ENCODE measurements around the gene SPRY1.
A peak's percentile ranks its signal among the peaks of the same experiment; 100 is the strongest.

SPRY1 gene

DNA sequence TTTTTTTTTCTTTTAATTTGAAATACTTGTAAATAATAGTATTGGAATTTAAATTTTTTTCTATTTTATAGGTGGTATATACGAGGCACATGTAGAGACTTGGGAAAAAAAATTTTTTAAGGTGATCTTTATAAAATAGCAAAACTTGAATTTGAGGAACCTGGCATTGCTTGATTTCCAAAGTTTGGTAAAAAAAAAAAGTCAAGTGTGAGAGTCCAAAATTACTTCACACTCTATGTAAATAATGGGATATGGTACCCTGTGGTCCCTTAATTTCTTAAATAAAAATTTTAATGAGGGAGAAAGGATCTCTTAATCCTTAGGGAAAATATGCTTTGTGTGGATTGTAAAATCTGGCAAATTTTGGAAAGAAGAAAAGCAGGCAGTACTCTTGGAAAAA lies 19.0 kb downstream of the SPRY1 start:
- no peak for DNase-seq (ENCODE audit: low read depth)
- TF ChIP-seq CTCF (IDR thresholded peaks at IDR 0.05; ENCODE audit: low read length, missing control alignments): no peak
- H3K4me3 ChIP-seq (replicated peaks; ENCODE audit: low read depth, low read length): no peak overlapping the region

GRCh38 chr4:123415977-123416376 lies 19.4 kb downstream of the SPRY1 start:
- no peak overlapping the region for H3K4me3 ChIP-seq (replicated peaks; ENCODE audit: low read depth, low read length)
- peak; percentile 68 for DNase-seq (ENCODE audit: low read depth)
- no peak for TF ChIP-seq CTCF (IDR thresholded peaks at IDR 0.05; ENCODE audit: low read length, missing control alignments)

DNA sequence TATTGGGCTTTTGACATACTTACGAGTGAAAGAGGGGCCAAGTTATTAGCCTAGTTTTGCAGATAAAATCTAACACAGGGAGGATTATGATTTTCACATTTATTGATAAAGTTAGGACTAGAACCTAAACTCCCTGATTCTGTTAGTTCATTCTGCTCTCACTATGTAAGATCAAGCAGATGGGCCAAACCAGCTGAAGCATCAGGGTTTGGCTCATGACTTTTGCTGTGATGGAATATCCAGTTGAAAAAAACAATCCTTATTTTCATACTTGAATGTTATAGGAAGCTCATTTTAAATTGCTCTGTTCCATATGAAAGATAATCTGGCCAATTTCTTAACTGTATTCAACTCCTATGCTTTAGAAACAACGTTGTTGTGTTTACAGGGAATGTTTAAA lies 21.2 kb downstream of the SPRY1 start:
- TF ChIP-seq CTCF (IDR thresholded peaks at IDR 0.05; ENCODE audit: low read length, missing control alignments): no peak
- DNase-seq (ENCODE audit: low read depth): no peak
- no peak overlapping the region for H3K4me3 ChIP-seq (replicated peaks; ENCODE audit: low read depth, low read length)

DNA sequence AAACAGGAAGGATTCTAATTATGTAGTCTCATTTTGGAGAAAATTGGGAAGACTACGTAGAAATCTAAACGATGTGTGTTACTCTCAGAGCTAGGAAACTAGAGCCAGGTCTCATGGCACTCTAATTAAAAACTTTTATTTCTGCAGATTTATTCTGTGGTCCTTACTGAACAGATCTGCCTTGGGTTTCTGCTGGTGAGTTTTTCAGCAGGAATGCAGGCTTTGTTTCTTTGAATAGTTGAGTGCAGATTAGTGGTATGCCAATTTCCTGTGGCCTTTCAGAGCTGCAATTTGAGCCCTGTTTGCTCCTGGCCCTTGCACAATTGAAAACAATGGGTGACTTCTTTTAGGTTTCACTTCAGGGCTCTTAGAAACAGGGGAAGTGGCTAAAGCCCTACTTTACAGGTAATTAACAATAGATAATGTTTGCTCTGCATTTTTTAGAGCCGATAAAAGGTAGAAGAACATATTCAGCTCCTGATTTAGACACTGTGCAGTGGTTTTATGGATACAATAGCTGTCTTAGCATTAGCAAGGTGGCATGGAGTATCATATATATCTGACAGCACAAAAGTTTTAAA lies 21.8 kb downstream of the SPRY1 start:
- TF ChIP-seq CTCF (IDR thresholded peaks at IDR 0.05; ENCODE audit: low read length, missing control alignments): no peak
- peak; percentile 96 for DNase-seq (ENCODE audit: low read depth)
- H3K4me3 ChIP-seq (replicated peaks; ENCODE audit: low read depth, low read length): no peak overlapping the region

DNA sequence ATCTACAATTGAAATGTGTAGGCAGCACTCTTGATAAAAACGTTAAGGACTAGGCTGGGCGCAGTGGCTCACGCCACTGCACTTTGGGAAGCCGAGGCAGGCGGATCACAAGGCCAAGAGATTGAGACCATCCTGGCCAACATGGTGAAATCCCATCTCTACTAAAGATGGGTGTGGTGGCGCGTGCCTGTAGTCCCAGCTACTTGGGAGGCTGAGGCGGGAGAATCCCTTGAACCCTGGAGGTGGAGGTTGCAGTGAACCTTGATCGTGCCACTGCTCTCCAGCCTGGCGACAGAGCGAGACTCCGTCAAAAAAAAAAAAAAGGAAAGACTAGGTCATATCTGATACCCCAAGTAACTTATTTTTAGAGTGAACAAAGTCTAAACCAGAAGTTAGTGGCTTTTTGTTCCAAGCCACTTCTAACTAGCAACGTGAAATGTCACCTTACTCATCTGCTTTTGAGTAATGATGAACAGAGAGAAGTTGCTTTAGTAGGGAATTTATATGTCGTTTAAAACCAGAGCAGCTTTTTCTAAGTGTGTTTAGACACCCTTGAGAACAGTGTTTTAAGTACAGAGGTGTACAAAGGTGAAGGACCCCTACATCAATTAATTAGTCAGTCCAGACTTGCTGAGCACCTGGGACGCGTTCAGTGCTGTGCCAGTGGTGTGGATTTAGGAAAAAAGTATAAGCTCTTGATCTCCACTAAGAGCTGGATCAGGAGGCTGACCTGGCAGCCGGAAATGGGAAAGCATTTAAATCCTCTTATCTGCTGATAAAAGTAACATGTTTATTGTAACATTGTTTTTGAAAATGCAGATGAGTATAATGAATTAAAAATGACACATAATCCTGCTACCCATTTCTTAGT lies 23.5 kb downstream of the SPRY1 start:
- no peak for DNase-seq (ENCODE audit: low read depth)
- H3K4me3 ChIP-seq (replicated peaks; ENCODE audit: low read depth, low read length): no peak overlapping the region
- TF ChIP-seq CTCF (IDR thresholded peaks at IDR 0.05; ENCODE audit: low read length, missing control alignments): no peak

- no peak overlapping the region for H3K4me3 ChIP-seq (replicated peaks; ENCODE audit: low read depth, low read length)
- TF ChIP-seq CTCF (IDR thresholded peaks at IDR 0.05; ENCODE audit: low read length, missing control alignments): no peak
- peak; percentile 68 for DNase-seq (ENCODE audit: low read depth)
Measured at GRCh38 chr4:123421227-123421936, 24.8 kb downstream of the SPRY1 start.

All from fibroblast of pulmonary artery (primary cell).